T1000 (cell line): Measurements from ENCODE around the gene RHEB.
A peak's percentile ranks its signal among the peaks of the same experiment; 100 is the strongest.

Experiments used
- DNase-seq: peaks from one replicate; lab custom pipeline; 2025; ENCODE audit warnings: mixed read lengths; lab: John Stamatoyannopoulos, UW

RHEB gene

GRCh38 chr7:151431768-151432311, 87.9 kb downstream of the RHEB start:
- no peak for DNase-seq

GRCh38 chr7:151431281-151431767, 88.4 kb downstream of the RHEB start:
- no peak for DNase-seq

GRCh38 chr7:151430391-151431205, 89.1 kb downstream of the RHEB start:
- no peak for DNase-seq

DNA sequence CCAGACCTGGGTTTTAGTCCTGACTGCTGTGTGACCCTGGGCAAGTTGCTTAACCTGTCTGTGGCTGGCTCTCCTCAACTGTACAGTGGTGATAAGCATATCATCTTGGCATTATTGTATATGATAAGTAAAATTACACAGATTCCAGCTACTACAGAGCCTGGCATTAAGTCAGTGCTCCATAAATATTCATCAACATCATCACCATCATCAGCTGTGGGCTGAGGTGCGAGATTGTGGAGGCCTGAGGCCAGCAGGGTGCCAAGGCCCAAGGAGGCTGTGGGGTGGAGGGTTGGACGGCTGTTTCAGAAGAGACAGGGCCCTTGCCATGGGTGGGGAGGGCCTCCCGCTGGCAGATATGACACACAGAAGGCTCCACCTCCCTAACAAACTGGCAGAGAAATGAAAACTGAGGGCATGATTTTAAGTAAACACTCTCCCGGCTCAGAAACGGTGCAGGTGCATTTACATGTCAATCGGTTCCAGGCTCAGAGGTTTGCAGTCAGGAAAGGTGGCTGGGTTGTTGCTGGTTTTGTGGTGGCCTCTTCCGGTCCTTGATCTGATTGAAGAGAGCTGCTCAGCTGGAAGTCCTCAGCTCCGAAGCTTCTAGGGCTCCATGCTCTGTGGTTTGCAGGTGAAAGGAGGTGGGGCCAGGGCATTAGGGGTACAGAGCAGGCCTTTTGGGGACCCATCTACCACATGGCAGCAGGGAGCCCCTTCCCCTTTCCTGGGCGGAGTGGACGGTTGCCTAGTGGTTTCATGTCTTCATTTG, 89.9 kb downstream of the RHEB start:
- DNase-seq = no peak

DNA sequence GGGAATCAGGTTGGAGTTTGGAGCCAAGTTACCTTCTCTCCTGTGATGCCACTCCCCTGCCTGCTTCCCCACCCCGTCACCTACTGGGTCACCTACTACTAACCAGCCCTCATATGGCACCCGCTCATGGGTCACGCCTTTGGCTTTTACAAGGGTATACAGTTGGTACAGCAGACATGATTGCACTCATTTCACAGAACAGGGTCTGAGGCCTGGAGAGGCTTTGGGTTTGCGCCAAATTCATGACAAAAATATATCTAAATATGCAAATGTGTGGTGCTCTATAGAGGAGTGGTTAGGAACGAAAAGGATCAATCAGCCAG, 90.5 kb downstream of the RHEB start:
- DNase-seq = no peak

- DNase-seq = no peak
These were observed 91.1 kb downstream of the RHEB start for GRCh38 chr7:151428378-151429236.

GRCh38 chr7:151427705-151428377, 91.9 kb downstream of the RHEB start:
- DNase-seq = no peak

GRCh38 chr7:151426904-151427704, 92.6 kb downstream of the RHEB start:
- DNase-seq = no peak

DNA sequence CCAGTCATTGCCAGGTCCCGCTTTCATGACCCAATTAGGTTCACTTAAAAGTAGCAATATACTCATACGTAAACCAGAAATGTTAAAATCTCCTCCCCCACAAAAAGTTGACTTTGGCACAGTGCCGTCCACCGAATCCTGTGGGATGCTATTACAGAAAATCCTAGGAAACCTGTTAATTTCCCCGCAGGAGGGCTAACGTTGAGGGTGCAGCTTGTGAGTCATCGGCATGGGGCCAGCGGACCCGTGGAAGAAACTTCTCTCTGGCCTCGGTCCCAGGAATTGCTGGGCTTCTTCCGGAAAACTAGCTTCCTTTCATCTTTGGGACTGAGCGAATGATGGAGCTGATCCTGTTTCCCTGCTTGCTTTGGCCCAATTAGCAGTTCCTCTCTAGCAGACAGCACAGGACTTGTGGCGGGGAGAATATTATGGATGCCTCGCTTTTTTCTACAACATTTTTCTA, 93.2 kb downstream of the RHEB start:
- DNase-seq = peak; percentile 73

DNA sequence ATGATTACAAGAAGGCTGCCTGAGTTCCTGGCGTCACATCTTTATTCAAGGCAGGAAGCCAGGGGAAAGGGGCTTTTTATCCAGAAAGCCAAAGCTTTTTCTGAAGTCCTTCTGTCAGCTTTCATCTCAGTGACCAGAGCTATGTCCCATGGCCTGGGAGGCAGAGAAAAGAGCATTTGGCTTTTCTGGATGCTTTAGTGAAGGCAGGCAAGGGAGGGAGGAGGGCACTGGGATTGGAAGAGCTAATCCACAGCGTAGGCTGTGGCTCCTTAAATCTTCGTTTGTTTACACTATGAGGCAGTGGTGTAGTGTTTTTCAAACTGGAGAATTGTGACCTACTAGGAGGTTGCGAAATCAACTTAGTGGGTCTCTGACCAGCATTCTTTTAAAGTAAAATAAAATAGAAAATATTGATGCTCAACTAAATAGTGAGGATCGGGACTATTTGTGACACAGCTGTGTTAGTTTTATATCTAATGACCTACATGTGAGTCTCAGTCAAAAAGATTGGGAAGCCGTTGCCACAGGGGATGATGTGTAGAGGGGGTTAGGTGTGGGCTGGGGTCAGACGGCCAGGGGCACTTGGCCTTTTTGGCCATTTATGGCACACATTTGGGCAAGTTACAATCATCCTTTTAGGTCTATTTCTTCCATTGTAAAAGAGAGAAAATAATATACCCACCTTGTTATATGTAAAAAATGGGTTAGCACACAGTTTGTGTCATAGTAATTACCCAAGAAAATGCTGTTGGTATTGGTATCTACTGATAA, 93.8 kb downstream of the RHEB start:
- DNase-seq = no peak

GRCh38 chr7:151424799-151425198, 94.9 kb downstream of the RHEB start:
- DNase-seq = no peak

- DNase-seq = no peak
These were observed 95.8 kb downstream of the RHEB start for GRCh38 chr7:151423936-151424335.

- no peak for DNase-seq
These were observed 96.5 kb downstream of the RHEB start for GRCh38 chr7:151423226-151423625.

DNA sequence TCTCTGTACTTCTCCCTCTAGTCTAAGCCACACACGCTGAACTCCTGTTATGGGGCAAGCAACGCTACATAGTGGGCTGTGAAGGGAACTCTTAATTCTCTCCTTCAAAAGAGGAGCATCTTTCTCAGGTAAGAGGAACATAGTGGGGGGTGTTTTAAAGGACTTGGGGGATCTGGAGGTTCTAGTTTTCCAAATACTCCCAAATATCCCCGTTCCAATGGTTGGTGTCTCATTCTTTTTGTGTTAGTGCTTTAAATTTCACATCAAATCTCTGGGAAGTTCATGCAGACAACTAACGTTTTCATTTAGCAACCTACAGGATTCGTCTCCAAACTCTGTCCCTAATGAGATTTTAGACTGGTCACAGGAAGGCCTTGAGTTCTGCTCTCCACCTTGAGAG, 97.5 kb downstream of the RHEB start:
- no peak for DNase-seq

- no peak for DNase-seq
These were observed 99.6 kb downstream of the RHEB start for GRCh38 chr7:151420144-151420543.

GRCh38 chr7:151416941-151417315, 102.8 kb downstream of the RHEB start:
- DNase-seq = no peak

DNA sequence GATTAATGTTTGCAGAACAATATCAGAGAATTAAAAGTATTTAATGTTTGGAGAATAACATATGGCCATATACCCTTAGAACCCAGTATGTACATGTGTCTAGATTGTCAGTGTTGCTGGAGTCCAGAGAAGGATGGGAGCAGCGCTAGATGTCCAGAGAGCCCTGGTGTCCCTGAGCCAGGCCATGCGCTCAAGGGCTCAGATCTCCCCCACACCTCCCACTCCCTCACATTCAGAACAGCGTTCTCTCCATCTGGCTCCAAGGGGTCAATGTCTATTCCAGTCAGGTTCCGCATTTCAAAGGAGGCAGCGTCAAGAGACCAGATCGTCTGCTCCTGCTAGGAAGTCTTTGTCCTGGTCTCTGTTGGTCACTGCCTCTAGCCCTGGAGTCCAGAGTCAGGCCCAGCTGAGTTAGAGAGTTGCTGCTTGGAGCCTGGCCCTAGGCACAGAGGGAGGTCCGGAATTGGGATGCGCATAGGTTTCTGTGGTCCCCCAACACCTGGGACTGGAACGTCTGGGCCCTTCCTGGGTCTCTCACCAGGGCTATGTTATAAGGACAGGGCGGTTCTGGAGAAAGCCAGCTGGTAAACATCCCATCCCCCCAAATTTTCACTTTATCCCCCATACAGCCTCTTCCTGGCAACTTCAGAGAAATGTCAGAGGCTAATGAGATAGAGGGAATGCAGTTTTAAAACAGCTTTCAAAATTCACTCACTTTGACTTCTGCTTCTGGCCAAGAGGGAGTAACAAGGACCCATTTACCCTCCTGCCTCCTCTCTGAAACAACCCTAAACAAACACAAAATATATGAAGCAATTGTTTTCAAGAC, 103.4 kb downstream of the RHEB start:
- DNase-seq = no peak
